Effector CD4-positive, alpha-beta T cell (primary cell): Measurements from ENCODE around the gene HUNK.
"Not testable (repeated sequence)": the region's sequence is repeated elsewhere in the genome, so short reads cannot be mapped to it uniquely, and the experiment has no call there.

Experiments
- DNase-seq: peaks from one replicate; pipeline ENCODE4 v3.0.0-alpha.2; 2020

HUNK gene

DNA sequence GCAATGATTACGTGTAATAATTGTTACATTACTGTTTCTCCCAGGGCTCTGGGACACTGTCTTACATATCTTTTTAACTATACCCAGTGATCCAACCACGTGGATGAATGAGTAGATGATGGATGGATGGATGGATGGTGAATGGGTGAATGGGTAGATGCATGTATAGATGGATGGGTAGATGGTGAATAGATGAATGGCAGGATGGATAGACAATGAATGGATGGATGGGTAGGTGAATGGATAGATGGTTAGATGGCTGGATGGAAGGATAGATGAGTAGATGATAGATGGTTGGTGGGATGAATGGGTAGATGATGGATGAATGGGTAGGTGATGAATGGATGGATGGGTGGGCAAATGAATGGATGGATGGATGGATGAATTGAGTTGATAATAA lies 135.9 kb downstream of the HUNK start:
- no peak for DNase-seq

DNA sequence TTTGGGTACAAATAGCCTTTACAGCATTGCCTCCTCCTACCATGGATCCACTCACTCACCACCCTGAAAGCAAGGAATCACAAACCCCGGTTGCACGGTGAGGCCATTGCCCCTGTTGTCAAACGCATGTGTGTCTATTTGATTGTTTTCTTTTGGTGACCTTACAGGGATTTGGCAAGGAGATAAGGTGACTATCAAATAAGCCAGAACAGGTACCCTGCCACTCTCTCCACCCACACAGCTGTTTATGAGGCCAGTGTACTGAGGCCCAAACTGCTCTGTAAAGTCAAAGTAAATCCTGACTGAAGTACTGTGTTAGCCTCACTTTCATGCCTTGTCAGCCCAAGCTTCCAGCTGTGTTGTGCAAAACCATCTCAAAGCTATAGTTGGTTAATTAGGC lies 136.4 kb downstream of the HUNK start:
- DNase-seq, result no peak

DNA sequence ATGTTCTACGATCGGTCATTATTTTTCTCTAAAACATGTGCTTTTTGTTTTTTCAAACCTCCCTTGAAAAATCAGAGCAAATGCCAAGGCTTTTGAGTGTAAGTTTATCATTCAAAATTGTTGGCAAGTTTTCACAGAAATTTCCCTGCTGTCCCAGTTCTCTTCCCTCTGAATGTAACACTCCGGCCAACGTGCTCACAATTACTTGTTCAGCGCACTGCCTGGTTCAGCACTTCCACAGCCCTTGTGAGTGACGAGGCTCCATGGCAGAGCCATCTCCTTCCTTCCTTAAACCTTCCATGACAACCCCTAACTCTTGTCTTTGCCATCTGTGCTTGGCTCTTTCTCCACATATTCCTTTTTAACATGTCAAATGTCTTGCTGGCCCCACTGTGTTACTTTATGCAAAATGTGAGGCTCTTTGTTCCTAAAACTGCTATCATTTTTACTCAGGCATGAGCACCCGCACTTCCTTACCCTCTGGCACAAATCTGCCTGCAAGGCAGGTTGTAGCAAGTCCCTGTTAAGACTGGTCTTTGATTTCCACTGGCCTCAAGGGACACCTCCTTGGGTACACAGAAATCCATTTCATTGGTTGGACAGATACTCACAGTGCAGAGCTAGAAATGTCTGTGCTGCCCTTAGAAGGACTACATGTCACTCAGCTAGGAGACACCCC lies 142.8 kb downstream of the HUNK start:
- DNase-seq, result no peak

DNA sequence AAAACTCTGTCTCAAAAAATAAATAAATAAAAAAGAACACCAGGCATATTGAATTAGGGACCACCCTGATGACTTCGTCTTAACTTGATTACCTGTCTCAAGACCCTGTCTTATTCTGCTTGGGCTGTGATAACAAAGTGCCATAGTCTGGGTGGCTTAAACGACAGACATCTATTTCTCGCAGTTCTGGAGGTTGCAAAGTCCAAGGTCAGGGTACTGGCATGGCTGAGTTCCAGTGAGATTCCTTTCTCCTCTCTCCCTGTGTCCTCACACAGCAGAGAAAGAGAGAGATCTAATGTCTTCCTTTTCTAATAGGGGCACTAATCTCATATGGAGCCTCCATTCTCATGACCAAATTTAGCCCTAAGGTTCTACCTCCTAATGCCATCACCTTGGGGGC lies 145.6 kb downstream of the HUNK start:
- no peak for DNase-seq

DNA sequence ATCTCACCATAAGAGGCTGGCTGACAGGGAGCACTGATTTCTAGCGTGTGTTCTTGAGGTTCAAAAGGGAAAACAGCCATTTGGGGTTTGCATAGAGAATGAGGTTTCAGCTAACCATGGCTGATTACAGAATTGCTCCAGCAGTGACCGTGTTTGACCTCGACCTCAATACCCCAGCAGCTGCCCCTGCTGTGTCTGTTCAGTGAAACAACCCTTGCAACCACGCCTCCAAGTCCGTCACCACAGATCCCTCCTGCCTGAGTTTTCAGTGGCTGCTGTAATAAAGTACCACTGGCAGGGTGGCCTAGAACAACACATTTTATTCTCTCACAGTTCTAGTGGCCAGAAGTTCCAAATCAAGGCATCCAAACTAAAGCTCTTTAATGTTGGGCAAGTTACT lies 147.7 kb downstream of the HUNK start:
- no peak for DNase-seq

DNA sequence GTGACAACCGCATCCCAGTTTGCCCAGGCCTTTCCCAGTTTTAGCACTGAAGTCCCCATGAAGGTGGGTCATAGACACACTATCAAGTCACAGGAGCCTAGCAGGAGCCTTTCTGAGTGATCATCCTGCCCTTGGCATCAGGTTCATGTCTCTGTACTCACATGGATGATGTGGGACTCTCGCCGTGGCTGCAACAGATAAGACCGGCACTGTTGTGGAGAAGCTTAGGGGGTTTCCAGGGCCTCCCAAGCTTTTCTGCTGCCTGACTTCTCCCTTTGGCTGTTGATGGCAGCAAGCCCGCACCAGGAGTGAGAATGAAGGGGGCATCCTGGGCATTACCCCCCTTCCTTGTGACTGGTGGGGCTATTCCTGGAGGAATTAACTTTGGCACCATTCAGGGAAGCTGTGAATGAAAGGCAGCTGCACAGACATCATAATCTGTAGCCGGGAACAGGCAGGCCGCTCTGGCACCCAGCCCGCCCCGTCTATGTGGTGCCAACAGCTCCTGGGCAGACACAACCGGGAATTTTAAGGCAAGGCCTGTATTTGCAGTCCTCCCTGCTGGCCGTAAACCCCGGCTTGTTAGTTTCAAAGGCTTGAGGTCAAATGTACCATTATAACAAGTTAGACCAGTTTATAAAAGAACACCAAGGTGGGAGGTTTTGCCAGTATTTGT lies 148.6 kb downstream of the HUNK start:
- DNase-seq, result no peak

DNA sequence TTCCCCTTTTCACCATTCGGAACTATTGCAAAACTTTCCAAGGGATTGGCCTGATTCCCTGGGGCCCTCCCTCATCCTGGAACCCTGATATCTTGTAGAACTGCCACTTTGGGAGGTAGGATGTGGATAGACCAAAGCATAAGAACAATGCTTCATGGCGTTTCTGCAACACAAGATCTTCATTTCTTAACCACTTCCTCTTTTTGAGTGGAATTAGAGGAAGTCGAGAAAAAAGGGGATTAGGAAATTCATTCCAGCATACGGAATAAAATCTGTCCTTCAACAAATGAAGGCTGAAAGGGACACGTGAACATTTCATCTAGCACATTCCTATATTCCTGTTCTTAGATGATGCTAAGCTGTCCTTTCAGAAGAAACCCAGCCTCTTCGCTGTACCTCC lies 149.3 kb downstream of the HUNK start:
- DNase-seq, result no peak

DNA sequence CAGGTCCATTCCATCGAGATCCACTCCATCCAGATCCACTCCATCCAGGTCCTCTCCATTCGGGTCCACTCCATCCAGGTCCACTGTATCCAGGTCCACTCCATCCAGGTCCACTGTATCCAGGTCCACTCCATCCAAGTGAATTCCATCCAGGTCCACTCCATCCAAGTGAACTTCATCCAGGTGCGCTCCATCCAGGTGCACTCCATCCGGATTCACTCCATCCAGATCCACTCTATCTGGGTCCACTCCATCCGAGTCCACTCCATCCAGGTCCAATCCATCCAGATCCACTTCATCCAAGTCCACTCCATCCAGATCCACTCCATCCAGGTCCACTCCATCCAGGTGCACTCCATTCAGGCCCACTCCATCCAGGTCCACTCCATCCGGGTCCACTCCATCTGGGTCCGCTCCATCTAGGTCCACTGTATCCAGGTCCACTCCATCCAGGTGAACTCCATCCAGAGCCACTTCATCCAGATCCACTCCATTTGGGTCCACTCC lies 157.4 kb downstream of the HUNK start:
- no peak for DNase-seq

DNA sequence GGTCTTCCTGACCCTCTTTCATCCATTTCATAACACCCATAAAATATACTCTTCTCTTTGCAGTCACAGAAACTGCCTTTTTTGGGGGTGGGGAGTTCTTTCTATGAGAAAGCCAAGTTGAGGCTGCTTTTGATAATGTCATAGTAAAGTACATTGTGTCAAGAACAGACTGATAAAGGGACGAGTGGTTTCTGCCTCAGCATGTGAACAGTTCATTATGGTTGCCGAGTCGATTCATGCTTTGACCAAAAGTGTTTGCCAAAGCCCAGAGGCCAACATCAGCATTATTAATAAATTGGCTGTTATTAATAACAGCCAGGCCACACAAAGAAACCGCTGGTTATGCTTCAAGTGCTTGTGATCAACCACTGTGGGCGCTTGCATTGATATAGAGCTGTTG lies 162.0 kb downstream of the HUNK start:
- DNase-seq, result no peak

DNA sequence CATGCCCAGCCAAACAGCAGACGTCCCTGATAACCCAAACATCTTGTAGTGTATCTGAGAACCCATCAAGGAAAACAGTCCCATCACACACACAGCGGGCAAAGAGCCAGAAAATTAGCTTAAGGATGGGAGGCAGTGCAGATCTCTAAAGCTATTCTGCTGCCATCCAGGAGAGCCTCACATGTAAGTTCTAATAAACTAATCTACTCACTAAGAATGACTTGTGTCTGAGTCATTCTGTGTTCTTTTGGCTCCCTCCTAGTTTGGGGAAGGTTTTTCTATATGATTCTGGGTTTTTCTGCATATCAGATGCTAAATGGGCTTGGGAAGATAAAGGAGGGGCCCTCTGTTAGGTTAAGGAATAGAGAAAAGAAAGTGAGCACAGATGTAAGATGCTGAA lies 162.8 kb downstream of the HUNK start:
- DNase-seq, result no peak

DNA sequence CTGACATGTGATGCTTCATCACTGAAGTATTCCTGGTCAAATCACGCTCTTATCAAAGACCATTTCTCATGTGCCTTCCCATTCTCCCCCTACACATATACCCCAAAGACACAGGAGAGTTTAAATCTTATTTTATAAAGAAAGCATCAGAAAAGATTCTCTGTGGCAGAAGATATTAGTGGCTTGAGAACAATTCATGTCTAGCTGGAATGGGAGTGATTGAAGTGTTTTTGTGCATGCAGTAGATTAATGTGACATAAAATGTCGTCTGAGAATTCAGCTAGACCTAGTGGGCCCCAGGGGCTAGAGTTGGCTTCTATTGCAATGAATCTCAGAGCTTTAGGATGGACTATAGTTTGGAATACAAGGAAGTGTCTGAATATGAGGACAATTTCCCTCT lies 163.9 kb downstream of the HUNK start:
- DNase-seq, result no peak

DNA sequence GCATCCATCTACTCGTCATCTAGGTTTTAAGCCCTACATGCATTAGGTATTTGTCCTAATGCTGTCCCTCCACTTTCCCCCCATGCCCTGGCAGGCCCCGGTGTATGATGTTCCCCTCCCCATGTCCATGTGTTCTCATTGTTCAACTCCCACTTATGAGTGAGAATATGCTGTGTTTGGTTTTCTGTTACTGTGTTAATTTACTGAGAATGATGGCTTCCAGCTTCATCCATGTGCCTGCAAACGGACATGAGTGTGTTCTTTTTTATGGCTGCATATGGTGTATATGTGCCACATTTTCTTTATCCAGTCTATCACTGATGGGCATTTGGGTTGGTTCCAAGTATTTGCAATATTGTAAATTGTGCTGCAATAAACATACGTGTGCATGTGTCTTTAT lies 165.9 kb downstream of the HUNK start:
- not testable (repeated sequence) for DNase-seq

DNA sequence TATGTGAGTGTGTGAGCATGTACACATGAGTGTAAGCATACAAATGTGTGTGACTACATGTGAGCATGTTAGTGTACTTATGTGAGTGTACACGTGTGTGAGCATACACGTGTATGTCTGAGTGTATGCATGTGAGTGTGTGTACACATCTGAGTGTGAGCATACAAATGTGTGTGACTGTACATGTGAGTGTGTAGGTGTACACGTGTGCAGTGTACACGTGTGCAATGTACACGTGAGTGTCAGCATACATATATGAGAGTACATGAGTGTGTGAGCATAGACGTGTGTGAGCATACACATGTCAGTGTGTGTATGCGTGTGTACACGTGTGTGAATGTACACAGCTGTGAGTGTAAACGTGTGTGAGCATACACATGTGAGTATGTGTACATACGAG lies 170.6 kb downstream of the HUNK start:
- DNase-seq, result no peak

DNA sequence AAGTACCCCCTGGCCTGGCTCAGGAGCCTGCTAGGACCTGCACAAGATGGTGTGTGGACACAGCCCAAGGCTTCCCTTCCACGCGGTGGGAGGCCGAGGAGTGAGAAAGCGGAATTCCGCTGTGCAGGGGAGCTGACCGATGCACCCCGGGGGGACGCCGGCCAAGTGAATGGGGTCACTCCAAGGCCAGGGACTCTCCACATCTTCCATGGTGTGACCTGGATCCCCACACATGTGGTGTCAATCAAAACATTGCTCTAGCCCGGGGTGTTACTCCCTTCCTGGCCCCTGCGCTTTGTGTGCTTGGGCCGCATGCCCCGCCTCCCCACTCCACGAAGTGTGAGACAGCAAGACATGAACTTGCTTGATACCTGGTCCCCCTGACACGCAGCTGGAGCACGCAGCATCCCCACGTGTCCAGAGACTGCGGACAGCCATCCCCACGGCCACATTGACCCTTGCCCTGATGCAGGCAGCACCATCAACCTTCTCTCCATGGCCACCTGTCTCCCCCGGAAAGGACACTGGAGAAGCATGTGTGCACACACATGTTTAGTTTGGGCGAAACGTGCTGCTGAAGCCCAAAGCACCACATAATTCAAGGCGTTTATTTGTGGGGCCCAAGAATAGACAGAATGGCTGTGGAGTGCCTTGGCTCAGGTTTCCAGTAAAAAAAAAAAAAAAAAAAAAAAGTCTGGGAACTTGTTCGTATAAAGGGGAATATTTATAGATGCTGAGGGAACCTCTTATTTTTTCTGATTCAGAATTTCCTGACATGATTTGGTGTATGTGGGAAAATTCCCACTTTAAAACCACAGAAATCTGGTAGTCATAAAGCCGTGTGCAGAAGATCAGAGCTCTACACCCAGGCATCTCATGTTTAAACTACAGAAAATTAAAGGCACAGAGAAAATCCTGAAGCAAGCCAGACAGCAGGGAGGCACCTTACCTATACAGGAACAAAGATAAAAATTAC lies 171.7 kb downstream of the HUNK start:
- DNase-seq, result no peak

DNA sequence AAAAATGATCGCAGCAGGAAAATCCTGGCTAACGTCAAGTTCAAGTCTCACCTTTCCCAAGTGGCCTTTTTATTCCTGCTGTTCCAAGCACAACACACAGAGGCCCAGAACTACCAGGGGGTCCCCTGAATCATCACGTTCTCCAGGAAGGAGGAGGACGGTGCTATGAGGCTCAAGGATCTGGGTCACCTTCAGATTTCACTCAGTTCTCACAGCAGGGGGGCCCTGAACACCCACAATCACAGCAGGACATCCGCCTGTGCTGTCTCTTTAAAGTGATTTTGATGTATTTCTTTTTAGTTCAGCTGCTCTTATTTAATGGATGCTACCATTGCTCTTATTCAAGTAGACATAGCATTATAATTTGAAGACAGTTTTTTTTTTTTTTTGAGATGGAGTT lies 173.4 kb downstream of the HUNK start:
- no peak for DNase-seq

DNA sequence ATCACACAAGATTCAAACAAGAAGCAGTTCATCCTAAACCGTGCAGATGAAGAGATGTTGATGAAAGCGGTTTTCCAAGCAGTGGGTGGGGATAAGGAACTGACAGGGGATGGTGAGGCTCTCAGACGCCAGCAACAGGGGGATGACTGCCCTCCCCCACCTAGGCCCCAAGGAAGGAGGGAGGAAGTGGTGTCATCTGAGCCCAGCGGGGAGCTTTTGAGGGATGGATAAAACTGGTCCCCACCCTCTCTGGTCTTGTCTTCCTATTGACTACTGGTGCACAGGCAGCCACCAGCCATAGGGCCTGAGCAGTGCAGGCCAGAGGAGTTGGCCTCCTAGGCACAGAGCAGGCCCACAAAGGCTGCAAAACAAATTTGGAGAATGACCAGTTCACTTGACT lies 175.5 kb downstream of the HUNK start:
- no peak for DNase-seq
